WTC11 (cell line): ENCODE measurements around the gene C14orf93.
"Not testable (repeated sequence)": the region's sequence is repeated elsewhere in the genome, so short reads cannot be mapped to it uniquely, and the experiment has no call there.

Source experiments
- ELF4 ChIP-seq: sonication (generic); formaldehyde crosslinking; IDR thresholded peaks from 2 replicates; pipeline ENCODE4 v1.8.1; 2022; ENCODE audit warnings: low read depth, mild to moderate bottlenecking, moderate library complexity, missing genetic modification reagents
- ESRRA ChIP-seq: sonication (generic); formaldehyde crosslinking; IDR thresholded peaks from 2 replicates; pipeline ENCODE4 v1.8.1; 2022; ENCODE audit warnings: mild to moderate bottlenecking, missing genetic modification reagents, borderline replicate concordance
- IRF2 ChIP-seq: sonication (generic); formaldehyde crosslinking; IDR thresholded peaks from 2 replicates; pipeline ENCODE4 v1.8.0; 2022; ENCODE audit warnings: low read depth, missing genetic modification reagents, borderline replicate concordance
- JUN ChIP-seq: sonication (generic); formaldehyde crosslinking; IDR thresholded peaks from 2 replicates; pipeline ENCODE4 v1.8.0; 2023; ENCODE audit warnings: mild to moderate bottlenecking, missing genetic modification reagents
- NR2C2 ChIP-seq: sonication (generic); formaldehyde crosslinking; IDR thresholded peaks from 2 replicates; pipeline ENCODE4 v1.8.0; 2022; ENCODE audit warnings: mild to moderate bottlenecking, missing genetic modification reagents
- TEAD4 ChIP-seq: sonication (generic); formaldehyde crosslinking; IDR thresholded peaks from 2 replicates; pipeline ENCODE4 v1.8.0; 2022; ENCODE audit warnings: mild to moderate bottlenecking, missing genetic modification reagents
- TP53 ChIP-seq: sonication (generic); formaldehyde crosslinking; IDR thresholded peaks from 2 replicates; pipeline ENCODE4 v1.8.1; 2023; ENCODE audit warnings: mild to moderate bottlenecking, missing genetic modification reagents
- ZNF138 ChIP-seq: sonication (generic); formaldehyde crosslinking; conservative IDR thresholded peaks from 2 replicates; pipeline ENCODE4 v1.8.1; 2022; ENCODE audit warnings: mild to moderate bottlenecking, moderate library complexity, missing genetic modification reagents
- TF ChIP-seq, protein P1 (sequence below): fragments of 200-600 bp; IDR thresholded peaks from 2 replicates; pipeline ENCODE4 v1.8.0; 2022; ENCODE audit warnings: antibody characterized with exemption
- TF ChIP-seq, protein P2 (sequence below): sonication (generic); formaldehyde crosslinking; IDR thresholded peaks from 2 replicates; pipeline ENCODE4 v1.8.0; 2023; ENCODE audit warnings: missing genetic modification reagents
- TF ChIP-seq, protein P3 (sequence below): sonication (generic); formaldehyde crosslinking; IDR thresholded peaks from 2 replicates; pipeline ENCODE4 v1.8.1; 2022; ENCODE audit warnings: low read depth, missing genetic modification reagents, borderline replicate concordance
- TF ChIP-seq, protein P4 (sequence below): fragments of 250-450 bp; sonication (Bioruptor Pico); IDR thresholded peaks from 2 replicates; pipeline ENCODE4 v2.1.2; 2022; ENCODE audit warnings: mild to moderate bottlenecking, moderate library complexity
- TF ChIP-seq, protein P5 (sequence below): sonication (generic); formaldehyde crosslinking; IDR thresholded peaks from 2 replicates; pipeline ENCODE4 v1.8.1; 2022; ENCODE audit warnings: low read depth, mild to moderate bottlenecking, moderate library complexity, missing genetic modification reagents, borderline replicate concordance

DNA sequence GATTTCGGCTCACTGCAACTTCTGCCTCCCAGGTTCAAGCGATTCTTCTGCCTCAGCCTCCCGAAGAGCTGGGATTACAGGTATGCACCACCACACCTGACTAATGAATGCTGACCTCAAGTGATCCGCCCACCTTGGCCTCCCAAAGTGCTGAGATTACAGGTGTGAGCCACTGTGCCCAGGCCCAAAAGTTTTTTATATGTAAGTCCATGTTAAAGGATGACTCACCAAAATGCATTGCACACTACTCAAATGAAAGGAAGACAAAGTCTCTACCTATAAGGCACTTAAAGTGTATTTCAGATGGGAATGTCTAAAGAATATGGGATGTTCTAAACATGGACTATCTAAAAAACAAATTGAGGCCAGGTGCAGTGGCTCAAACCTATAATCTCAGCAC lies 5.7 kb downstream of the C14orf93 start:
- TF ChIP-seq, protein P1, sequence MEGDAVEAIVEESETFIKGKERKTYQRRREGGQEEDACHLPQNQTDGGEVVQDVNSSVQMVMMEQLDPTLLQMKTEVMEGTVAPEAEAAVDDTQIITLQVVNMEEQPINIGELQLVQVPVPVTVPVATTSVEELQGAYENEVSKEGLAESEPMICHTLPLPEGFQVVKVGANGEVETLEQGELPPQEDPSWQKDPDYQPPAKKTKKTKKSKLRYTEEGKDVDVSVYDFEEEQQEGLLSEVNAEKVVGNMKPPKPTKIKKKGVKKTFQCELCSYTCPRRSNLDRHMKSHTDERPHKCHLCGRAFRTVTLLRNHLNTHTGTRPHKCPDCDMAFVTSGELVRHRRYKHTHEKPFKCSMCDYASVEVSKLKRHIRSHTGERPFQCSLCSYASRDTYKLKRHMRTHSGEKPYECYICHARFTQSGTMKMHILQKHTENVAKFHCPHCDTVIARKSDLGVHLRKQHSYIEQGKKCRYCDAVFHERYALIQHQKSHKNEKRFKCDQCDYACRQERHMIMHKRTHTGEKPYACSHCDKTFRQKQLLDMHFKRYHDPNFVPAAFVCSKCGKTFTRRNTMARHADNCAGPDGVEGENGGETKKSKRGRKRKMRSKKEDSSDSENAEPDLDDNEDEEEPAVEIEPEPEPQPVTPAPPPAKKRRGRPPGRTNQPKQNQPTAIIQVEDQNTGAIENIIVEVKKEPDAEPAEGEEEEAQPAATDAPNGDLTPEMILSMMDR, result not testable (repeated sequence)
- TF ChIP-seq ZNF138 (CRISPR knock-in tag); JUN (CRISPR knock-in tag); TP53 (CRISPR knock-in tag); TEAD4 (CRISPR knock-in tag); ESRRA (CRISPR knock-in tag); IRF2; ELF4 (CRISPR knock-in tag); NR2C2: not testable (repeated sequence)
- TF ChIP-seq, protein P2, sequence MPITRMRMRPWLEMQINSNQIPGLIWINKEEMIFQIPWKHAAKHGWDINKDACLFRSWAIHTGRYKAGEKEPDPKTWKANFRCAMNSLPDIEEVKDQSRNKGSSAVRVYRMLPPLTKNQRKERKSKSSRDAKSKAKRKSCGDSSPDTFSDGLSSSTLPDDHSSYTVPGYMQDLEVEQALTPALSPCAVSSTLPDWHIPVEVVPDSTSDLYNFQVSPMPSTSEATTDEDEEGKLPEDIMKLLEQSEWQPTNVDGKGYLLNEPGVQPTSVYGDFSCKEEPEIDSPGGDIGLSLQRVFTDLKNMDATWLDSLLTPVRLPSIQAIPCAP, result not testable (repeated sequence)
- TF ChIP-seq, protein P3, sequence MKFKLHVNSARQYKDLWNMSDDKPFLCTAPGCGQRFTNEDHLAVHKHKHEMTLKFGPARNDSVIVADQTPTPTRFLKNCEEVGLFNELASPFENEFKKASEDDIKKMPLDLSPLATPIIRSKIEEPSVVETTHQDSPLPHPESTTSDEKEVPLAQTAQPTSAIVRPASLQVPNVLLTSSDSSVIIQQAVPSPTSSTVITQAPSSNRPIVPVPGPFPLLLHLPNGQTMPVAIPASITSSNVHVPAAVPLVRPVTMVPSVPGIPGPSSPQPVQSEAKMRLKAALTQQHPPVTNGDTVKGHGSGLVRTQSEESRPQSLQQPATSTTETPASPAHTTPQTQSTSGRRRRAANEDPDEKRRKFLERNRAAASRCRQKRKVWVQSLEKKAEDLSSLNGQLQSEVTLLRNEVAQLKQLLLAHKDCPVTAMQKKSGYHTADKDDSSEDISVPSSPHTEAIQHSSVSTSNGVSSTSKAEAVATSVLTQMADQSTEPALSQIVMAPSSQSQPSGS, result not testable (repeated sequence)
- TF ChIP-seq, protein P4, sequence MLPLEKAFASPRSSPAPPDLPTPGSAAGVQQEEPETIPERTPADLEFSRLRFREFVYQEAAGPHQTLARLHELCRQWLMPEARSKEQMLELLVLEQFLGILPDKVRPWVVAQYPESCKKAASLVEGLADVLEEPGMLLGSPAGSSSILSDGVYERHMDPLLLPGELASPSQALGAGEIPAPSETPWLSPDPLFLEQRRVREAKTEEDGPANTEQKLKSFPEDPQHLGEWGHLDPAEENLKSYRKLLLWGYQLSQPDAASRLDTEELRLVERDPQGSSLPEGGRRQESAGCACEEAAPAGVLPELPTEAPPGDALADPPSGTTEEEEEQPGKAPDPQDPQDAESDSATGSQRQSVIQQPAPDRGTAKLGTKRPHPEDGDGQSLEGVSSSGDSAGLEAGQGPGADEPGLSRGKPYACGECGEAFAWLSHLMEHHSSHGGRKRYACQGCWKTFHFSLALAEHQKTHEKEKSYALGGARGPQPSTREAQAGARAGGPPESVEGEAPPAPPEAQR, result not testable (repeated sequence)
- TF ChIP-seq, protein P5, sequence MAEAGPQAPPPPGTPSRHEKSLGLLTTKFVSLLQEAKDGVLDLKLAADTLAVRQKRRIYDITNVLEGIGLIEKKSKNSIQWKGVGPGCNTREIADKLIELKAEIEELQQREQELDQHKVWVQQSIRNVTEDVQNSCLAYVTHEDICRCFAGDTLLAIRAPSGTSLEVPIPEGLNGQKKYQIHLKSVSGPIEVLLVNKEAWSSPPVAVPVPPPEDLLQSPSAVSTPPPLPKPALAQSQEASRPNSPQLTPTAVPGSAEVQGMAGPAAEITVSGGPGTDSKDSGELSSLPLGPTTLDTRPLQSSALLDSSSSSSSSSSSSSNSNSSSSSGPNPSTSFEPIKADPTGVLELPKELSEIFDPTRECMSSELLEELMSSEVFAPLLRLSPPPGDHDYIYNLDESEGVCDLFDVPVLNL (CRISPR knock-in tag), result not testable (repeated sequence)
